Lower leg skin (tissue), 4 donors: Measurements from ENCODE around the gene HOXC10. TPM values are rescaled to one million over a fixed set of nuclear protein-coding genes. Genes with fewer than 3 reads are reported as not detected.

ENCODE experiments used
- DNase-seq, 2 donors: peaks; one replicate each; pipeline ENCODE4 v3.0.0-alpha.2; 2019; ENCODE audit warnings: low spot score in 2 of 2
- H3K4me3 ChIP-seq: fragments of 200-600 bp; sonication (generic); 2 replicates; pipeline ENCODE4 v1.5.1; 2017; ENCODE audit warnings: mild to moderate bottlenecking, low read depth; ENCODE audit not compliant: poor library complexity, severe bottlenecking
- CTCF ChIP-seq, 3 donors: fragments of 450-650 bp; IDR thresholded peaks; one replicate each; pipeline ENCODE4 v1.5.1; 2016; ENCODE audit warnings: antibody characterized with exemption in 3 of 3, mild to moderate bottlenecking in 3 of 3, moderate library complexity in 2 of 3
- POLR2A ChIP-seq, 2 donors: fragments of 450-650 bp; IDR thresholded peaks; one replicate each; pipeline ENCODE4 v1.6.1; 2016 to 2017; ENCODE audit warnings: antibody characterized with exemption in 2 of 2, mild to moderate bottlenecking in 1 of 2, moderate library complexity in 1 of 2
- WGBS, 2 donors: methylation state at CpG; one replicate each; pipeline ENCODE4 v1.1.5; 2018; 5-methylcytosine and 5-hydroxymethylcytosine counted together
- intact Hi-C: fragments of 100-400 bp; cut with DNase I; formaldehyde crosslinking; loops from one replicate; pipeline ENCODE4 v1.15.0; 2023; ENCODE audit warnings: low total_unique reads
- total RNA-seq, 4 donors: library from RNA; depleted of rRNA; stranded (reverse); fragments of >200 nt; gene quantifications; one replicate each; pipeline ENCODE4 v1.1.0, GENCODE V29; 2016

HOXC10 gene
- total RNA-seq, 4 donors from 2014 or later, result 14.2 to 35.9 (median 23.4) TPM

GRCh38 chr12:53977596-53978445 is 7.1 kb upstream of the HOXC10 start:
- WGBS, 2 donors, result 18 to 26% methylated on average over 11 of the region's 11 CpGs
- DNase-seq, result no peak
- no peak overlapping the region for H3K4me3 ChIP-seq
- TF ChIP-seq CTCF (IDR thresholded peaks at IDR 0.05) (no peak), POLR2A (IDR thresholded peaks at IDR 0.05) (no peak)
- intact Hi-C loops, result no loop called here

- no peak overlapping the region for H3K4me3 ChIP-seq
- TF ChIP-seq CTCF (IDR thresholded peaks at IDR 0.05), result no peak
- TF ChIP-seq POLR2A (IDR thresholded peaks at IDR 0.05), result no peak
- intact Hi-C loops, result no loop called here
- WGBS, 2 donors, result 11 to 20% methylated on average over 15 of the region's 15 CpGs
- peak; percentile 88 to 94 for DNase-seq
Measured at GRCh38 chr12:53978477-53979356, 6.2 kb upstream of the HOXC10 start.

- no peak for DNase-seq
- WGBS, 2 donors, result 11 to 27% methylated on average over 6 to 7 of the region's 7 CpGs
- intact Hi-C loops, result no loop called here
- TF ChIP-seq CTCF (IDR thresholded peaks at IDR 0.05) (no peak), POLR2A (IDR thresholded peaks at IDR 0.05) (no peak)
- H3K4me3 ChIP-seq, result no peak overlapping the region
Measured at GRCh38 chr12:53980104-53980801, 4.7 kb upstream of the HOXC10 start.

- 17 to 22% methylated on average over 15 of the region's 15 CpGs for WGBS, 2 donors
- H3K4me3 ChIP-seq, result no peak overlapping the region
- DNase-seq, result no peak
- intact Hi-C loops, result no loop called here
- no peak for TF ChIP-seq POLR2A (IDR thresholded peaks at IDR 0.05)
- TF ChIP-seq CTCF (IDR thresholded peaks at IDR 0.05), result no peak
Measured at GRCh38 chr12:53980802-53981496, 4.0 kb upstream of the HOXC10 start.
